DOHH2 (cell line): ENCODE data around the gene EPS8L3.

ENCODE experiments used
- EZH2phosphoT487 ChIP-seq: fragments of 200-600 bp; sonication (generic); IDR thresholded peaks from 2 replicates; pipeline ENCODE4 v1.6.1; 2017; ENCODE audit warnings: borderline replicate concordance, mild to moderate bottlenecking, antibody characterized with exemption, low read length, moderate library complexity, mixed read lengths
- TF ChIP-seq, protein P1 (sequence below): fragments of 200-600 bp; sonication (generic); IDR thresholded peaks from one replicate; pipeline ENCODE4 v1.5.1; 2014; ENCODE audit warnings: antibody characterized with exemption, mild to moderate bottlenecking, low read depth, low read length; ENCODE audit not compliant: poor library complexity, severe bottlenecking

DNA sequence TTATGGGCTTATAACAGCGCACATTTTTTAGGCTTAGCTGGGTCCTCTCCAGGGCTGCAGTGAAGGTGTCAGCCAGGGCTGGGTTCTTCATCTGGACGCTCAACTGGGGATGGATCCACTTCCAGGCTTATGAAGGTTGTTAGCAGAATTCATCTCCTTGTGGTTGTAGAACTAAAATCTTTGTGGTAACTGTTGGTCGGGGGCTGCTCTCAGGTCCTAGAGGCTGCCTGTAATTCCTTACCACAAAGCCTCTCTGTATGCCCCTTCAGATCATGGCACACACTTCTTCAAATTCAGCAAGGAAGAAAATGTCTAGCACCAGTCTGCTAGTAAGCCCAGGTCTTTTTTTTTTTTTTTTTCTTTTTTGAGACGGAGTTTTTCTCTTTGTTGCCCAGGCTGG is 40.9 kb upstream of the EPS8L3 start:
- TF ChIP-seq, protein P1, sequence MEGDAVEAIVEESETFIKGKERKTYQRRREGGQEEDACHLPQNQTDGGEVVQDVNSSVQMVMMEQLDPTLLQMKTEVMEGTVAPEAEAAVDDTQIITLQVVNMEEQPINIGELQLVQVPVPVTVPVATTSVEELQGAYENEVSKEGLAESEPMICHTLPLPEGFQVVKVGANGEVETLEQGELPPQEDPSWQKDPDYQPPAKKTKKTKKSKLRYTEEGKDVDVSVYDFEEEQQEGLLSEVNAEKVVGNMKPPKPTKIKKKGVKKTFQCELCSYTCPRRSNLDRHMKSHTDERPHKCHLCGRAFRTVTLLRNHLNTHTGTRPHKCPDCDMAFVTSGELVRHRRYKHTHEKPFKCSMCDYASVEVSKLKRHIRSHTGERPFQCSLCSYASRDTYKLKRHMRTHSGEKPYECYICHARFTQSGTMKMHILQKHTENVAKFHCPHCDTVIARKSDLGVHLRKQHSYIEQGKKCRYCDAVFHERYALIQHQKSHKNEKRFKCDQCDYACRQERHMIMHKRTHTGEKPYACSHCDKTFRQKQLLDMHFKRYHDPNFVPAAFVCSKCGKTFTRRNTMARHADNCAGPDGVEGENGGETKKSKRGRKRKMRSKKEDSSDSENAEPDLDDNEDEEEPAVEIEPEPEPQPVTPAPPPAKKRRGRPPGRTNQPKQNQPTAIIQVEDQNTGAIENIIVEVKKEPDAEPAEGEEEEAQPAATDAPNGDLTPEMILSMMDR = no peak
- no peak for TF ChIP-seq EZH2phosphoT487
